ENCODE measurements around the gene PDZK1IP1.

PDZK1IP1 gene

DNA sequence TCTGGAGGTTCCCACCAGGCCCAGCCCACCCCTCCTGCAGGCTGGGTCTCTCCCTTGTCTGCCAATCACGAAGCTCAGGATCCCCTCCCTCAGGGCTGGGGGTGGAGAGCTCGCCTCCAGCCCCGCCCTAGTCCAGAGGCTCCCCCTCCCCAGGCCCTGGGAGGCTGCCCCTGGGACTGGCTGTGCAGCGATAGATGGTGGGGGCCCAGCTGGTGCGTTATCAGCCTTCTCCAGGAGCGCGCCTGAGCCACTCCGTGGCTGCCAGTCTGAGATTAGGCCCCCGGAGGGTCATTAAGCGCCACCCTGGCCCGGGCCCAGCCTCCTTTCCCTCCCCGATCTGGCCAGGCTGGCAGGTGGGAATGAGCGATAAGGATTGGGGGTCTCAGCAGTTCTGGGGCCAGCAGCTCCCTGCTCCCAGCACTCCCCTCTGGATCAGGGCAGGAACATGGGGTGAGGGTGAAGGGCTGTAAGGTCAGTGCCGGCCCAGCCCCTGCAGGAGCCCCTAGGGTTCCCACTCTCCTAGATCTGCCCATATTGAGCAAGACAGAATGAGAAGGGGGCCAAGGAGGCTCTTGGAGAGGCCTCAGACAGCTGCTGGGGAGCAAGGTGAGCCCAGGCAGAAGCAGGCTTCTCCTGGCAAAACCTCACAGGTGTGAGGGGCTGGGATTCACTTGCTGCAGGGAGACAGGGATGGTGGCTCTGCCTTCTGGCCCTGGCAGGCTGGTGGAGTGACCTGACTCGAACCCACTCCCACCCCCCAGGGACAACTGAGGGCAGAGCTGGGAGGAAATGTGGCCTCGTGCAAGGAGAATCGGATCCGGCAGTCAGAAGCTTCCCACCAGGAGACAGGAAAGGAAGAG lies 8.5 kb downstream of the PDZK1IP1 start:
- TF ChIP-seq, protein P1, sequence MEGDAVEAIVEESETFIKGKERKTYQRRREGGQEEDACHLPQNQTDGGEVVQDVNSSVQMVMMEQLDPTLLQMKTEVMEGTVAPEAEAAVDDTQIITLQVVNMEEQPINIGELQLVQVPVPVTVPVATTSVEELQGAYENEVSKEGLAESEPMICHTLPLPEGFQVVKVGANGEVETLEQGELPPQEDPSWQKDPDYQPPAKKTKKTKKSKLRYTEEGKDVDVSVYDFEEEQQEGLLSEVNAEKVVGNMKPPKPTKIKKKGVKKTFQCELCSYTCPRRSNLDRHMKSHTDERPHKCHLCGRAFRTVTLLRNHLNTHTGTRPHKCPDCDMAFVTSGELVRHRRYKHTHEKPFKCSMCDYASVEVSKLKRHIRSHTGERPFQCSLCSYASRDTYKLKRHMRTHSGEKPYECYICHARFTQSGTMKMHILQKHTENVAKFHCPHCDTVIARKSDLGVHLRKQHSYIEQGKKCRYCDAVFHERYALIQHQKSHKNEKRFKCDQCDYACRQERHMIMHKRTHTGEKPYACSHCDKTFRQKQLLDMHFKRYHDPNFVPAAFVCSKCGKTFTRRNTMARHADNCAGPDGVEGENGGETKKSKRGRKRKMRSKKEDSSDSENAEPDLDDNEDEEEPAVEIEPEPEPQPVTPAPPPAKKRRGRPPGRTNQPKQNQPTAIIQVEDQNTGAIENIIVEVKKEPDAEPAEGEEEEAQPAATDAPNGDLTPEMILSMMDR (conservative IDR thresholded peaks at IDR 0.05; ENCODE audit: control insufficient read depth, insufficient read depth, low read depth, low read length), result no peak
- H3K4me3 ChIP-seq (ENCODE audit: control insufficient read depth, low read depth, low read length), result no peak overlapping the region
- DNase-seq (ENCODE audit: low read depth), result no peak

DNA sequence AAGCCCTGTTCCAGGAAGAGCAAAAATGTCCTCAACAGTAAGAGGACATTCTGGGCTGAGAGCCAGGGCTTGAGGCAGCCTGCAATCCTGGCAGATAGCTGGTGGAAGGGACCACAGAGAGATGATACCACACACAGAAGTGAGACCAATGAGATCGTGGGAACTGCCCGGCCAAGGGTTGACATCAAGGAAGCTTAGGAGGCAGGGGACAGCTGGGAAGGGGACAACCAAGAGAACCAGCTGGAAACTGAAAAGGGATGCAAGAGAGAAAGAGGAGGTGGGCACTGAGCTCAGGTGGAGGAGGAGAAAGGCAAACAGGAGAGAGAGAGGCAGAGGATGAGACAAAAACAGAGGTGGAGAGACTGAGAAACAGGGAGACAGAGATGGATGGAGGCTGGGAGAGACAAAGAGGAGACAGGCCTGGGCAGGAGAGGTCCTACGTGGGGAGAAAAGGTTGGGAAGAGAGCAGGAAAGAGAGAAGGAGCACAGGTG lies 9.2 kb downstream of the PDZK1IP1 start:
- TF ChIP-seq, protein P1 (conservative IDR thresholded peaks at IDR 0.05; ENCODE audit: control insufficient read depth, insufficient read depth, low read depth, low read length), result no peak
- DNase-seq (ENCODE audit: low read depth), result no peak
- no peak overlapping the region for H3K4me3 ChIP-seq (ENCODE audit: control insufficient read depth, low read depth, low read length)

DNA sequence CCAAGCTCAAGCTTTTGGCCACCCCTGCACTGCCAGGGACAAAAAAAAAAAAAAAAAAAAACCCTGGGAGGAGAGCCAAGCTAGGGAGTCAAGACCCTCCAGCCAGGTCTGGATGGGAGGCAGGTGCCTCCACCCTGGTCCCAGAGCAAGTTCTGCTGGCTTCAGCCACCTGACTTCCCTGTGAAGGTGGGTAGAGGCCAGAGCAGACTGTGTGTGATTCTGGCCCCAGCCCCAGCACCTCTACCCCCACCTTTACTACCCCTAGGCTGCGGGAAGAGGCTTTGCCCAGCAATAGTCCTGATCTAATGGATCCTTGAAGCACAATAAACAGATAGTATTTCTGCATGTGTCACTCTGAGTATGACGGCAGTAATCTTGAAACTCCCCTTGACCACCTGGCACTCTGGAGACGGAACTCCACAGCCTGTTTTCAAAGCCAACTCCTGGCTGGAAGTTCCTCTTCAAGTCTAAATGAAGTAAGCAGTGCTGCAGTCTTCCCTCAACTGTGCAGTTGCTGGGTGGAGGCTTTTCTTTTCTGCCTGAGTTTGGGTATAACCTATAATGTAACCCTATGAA lies 9.8 kb downstream of the PDZK1IP1 start:
- DNase-seq (ENCODE audit: low read depth), result no peak
- H3K4me3 ChIP-seq (ENCODE audit: control insufficient read depth, low read depth, low read length), result no peak overlapping the region
- TF ChIP-seq, protein P1 (conservative IDR thresholded peaks at IDR 0.05; ENCODE audit: control insufficient read depth, insufficient read depth, low read depth, low read length), result no peak

DNA sequence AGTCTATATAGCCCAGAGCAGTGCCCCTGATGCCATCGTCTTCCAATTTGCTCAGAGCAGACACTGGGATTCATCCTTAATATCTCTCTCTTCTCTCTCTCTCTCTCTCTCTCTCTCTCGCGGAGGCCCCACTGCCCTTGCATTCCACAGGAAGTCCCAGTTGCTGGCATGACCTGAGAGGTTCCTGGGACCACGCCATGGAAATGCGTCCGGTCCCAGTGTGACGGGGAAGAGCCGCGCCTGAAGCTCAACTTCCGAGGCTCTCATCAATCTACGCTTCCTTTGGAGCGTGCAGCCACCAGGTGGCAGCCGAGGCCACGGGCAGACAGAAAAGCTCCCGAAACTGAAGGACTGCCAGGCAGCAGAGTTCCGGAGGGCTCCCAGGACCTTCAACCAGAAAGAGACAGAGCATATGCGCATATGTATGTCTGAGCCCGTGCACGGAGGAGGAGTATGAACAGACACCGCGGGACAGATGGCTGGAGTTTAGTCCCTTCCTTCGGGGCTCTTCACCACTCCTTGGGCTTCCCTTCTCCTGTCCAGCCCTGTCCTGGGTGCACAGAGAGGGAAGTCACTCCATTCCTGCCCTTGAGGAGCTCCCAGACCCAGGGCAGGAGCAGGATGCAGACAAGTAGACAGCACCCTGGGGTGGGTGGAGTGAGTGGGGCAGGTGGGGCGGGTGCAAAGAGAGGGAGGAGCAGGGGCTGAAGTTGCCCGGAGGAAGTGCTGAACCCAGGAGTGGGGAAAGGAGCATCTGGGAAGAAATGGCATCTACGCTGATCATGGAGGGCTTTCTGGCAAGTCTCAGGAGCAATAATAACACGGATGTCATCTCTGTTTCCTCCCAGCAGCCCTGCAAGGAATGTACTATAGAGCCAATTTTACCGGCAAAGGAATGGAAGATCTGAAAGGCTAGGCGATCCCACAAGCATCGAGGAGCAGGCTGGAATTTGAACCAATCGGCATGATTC lies 10.5 kb downstream of the PDZK1IP1 start:
- peak overlapping the region; percentile 48 for H3K4me3 ChIP-seq (ENCODE audit: control insufficient read depth, low read depth, low read length)
- TF ChIP-seq, protein P1 (conservative IDR thresholded peaks at IDR 0.05; ENCODE audit: control insufficient read depth, insufficient read depth, low read depth, low read length), result peak; percentile 95
- peak; percentile 93 for DNase-seq (ENCODE audit: low read depth)

DNA sequence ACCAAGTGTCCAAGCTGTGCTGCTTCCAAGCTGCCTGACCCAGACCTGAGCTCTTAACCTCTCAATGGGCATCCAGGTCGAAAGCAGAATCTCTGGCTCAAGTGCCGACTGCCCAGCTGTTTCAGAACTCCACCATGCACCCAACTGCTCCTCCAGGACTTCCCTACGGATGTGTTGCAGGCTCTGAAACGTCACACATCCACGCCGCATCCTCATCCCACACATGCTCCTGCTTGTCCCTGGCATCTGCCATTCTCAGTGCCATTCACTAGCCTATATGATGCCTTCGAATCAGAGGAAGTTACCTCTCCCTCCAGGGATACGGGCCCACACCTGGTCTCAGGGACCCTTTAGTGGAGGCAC lies 11.2 kb downstream of the PDZK1IP1 start:
- no peak for DNase-seq (ENCODE audit: low read depth)
- TF ChIP-seq, protein P1 (conservative IDR thresholded peaks at IDR 0.05; ENCODE audit: control insufficient read depth, insufficient read depth, low read depth, low read length), result no peak
- peak overlapping the region; percentile 48 for H3K4me3 ChIP-seq (ENCODE audit: control insufficient read depth, low read depth, low read length)

DNA sequence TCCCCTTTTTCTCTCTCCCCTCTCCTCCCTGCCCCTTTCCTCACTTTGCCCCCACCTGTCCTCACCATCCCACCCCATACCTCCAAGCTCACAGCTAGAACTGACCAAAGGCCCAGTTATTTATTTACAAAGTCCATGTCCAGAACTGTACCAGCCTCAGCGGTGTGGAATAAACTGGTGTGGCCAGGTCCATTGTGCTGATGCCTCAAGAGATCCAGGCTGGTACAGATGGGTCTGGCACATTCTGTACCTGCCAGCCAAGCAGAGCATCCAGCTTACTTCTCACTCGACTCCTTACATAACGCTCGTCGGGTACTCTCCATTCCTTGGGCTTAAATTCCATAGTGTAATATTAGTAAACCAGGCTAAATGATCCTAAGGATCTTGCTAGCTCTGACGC lies 11.8 kb downstream of the PDZK1IP1 start:
- TF ChIP-seq, protein P1 (conservative IDR thresholded peaks at IDR 0.05; ENCODE audit: control insufficient read depth, insufficient read depth, low read depth, low read length), result no peak
- no peak overlapping the region for H3K4me3 ChIP-seq (ENCODE audit: control insufficient read depth, low read depth, low read length)
- DNase-seq (ENCODE audit: low read depth), result no peak
